Right lobe of liver (tissue), 4 donors: ENCODE results near the gene PRR5L.

Source experiments
- POLR2A ChIP-seq: fragments of 450-650 bp; IDR thresholded peaks from one replicate; pipeline ENCODE4 v1.6.1; 2017; ENCODE audit warnings: antibody characterized with exemption, mild to moderate bottlenecking
- TF ChIP-seq, protein P1 (sequence below), 4 donors: fragments of 200-600 bp in 3 of 4; fragments of 450-650 bp in 1 of 4; IDR thresholded peaks; one replicate each; pipeline versions ENCODE4 v1.5.1 to v1.8.0; 2016 to 2022; ENCODE audit warnings: antibody characterized with exemption in 4 of 4, mild to moderate bottlenecking in 2 of 4
- donor health status: DM: no; HTN: no; CAD: no.
- donor health status: DM: no; HTN: no; CAD: no.
- donor health status: DM: no; HTN: yes; CAD: no.

DNA sequence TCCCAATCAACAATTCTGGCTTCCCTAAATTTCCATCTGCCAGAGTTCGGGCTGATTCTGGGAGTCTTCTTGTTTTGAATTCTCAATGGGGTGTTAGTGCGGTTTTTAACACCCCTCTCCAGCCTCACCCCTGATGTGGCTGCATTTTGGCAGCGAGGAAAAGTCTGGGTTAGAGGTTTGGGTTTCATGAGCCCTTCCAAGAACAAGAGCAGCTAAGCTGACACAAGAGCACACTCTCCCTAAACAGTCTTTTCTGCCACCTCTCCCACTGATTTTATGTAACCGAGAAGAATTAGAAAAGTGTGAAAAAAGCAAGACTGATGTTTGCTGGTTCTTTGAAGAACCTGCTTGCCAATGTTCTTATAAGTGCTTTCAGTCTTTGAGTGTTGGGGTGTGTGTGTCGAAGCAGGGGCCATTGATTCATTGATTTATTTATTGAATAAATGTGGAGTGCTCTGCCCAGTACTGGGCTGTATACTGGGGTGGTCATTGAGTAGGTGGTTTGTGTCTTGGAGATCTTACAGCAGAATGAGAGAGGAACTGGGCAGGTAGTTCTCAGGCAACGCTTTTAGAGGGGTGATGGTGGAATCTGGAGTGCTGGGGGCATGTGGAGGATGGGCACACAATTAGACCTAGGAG lies 112.5 kb downstream of the PRR5L start:
- TF ChIP-seq, protein P1, sequence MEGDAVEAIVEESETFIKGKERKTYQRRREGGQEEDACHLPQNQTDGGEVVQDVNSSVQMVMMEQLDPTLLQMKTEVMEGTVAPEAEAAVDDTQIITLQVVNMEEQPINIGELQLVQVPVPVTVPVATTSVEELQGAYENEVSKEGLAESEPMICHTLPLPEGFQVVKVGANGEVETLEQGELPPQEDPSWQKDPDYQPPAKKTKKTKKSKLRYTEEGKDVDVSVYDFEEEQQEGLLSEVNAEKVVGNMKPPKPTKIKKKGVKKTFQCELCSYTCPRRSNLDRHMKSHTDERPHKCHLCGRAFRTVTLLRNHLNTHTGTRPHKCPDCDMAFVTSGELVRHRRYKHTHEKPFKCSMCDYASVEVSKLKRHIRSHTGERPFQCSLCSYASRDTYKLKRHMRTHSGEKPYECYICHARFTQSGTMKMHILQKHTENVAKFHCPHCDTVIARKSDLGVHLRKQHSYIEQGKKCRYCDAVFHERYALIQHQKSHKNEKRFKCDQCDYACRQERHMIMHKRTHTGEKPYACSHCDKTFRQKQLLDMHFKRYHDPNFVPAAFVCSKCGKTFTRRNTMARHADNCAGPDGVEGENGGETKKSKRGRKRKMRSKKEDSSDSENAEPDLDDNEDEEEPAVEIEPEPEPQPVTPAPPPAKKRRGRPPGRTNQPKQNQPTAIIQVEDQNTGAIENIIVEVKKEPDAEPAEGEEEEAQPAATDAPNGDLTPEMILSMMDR (IDR thresholded peaks at IDR 0.05), result no peak
- TF ChIP-seq POLR2A, result no peak
